HL-60 (cell line): ENCODE results near the gene PAPPA2.

Source experiments
- CTCF ChIP-seq: IDR thresholded peaks from one replicate; pipeline ENCODE4 v1.5.1; 2011; ENCODE audit warnings: low read length, control low read depth, inconsistent platforms; ENCODE audit not compliant: insufficient read depth
- POLR2AphosphoS5 ChIP-seq: IDR thresholded peaks from 2 replicates; pipeline ENCODE4 v1.6.1; 2012; ENCODE audit warnings: low read depth
- REST ChIP-seq: IDR thresholded peaks from 2 replicates; pipeline ENCODE4 v1.6.1; 2012; ENCODE audit warnings: low read depth; ENCODE audit not compliant: insufficient replicate concordance
- SPI1 ChIP-seq: IDR thresholded peaks from 2 replicates; pipeline ENCODE4 v1.6.1; 2012; ENCODE audit warnings: low read depth, mild to moderate bottlenecking, borderline replicate concordance

GRCh38 chr1:176820391-176821031 is 357.5 kb downstream of the PAPPA2 start:
- no peak for TF ChIP-seq REST
- no peak for TF ChIP-seq SPI1
- TF ChIP-seq POLR2AphosphoS5, result no peak
- TF ChIP-seq CTCF, result no peak
